Neural progenitor cell (in vitro differentiated cells): ENCODE data around the gene SLX4IP. TPM values are rescaled to one million over a fixed set of nuclear protein-coding genes. Genes with fewer than 3 reads are reported as not detected.

Source experiments
- DNase-seq: peaks from one replicate; pipeline ENCODE4 v3.0.0-alpha.2; 2016; ENCODE audit warnings: low spot score
- H2AFZ ChIP-seq: fragments of 200-600 bp; sonication (generic); replicated peaks from 2 replicates; pipeline ENCODE4 v1.6.1; 2016; ENCODE audit warnings: antibody characterized with exemption
- H3F3A ChIP-seq: fragments of 200-600 bp; sonication (generic); 2 replicates; pipeline ENCODE4 v1.6.1; 2016; ENCODE audit warnings: antibody characterized with exemption, low read depth
- H3K27ac ChIP-seq: fragments of 200-600 bp; sonication (generic); 2 replicates; pipeline ENCODE4 v1.5.1; 2016; ENCODE audit warnings: mild to moderate bottlenecking
- H3K27me3 ChIP-seq: fragments of 200-600 bp; sonication (generic); 2 replicates; pipeline ENCODE4 v1.6.1; 2016; ENCODE audit warnings: mild to moderate bottlenecking, moderate library complexity
- H3K36me3 ChIP-seq: fragments of 200-600 bp; sonication (generic); 2 replicates; pipeline ENCODE4 v1.5.1; 2016
- H3K4me1 ChIP-seq: fragments of 200-600 bp; sonication (generic); 2 replicates; pipeline ENCODE4 v1.6.1; 2016; ENCODE audit warnings: mixed run types
- H3K4me2 ChIP-seq: fragments of 200-600 bp; sonication (generic); 2 replicates; pipeline ENCODE4 v1.6.1; 2016
- H3K4me3 ChIP-seq: fragments of 200-600 bp; sonication (generic); 2 replicates; pipeline ENCODE4 v1.5.1; 2016
- H3K79me2 ChIP-seq: fragments of 200-600 bp; sonication (generic); 2 replicates; pipeline ENCODE4 v1.6.1; 2016; ENCODE audit warnings: low read depth
- H3K9ac ChIP-seq: fragments of 200-600 bp; sonication (generic); 2 replicates; pipeline ENCODE4 v1.6.1; 2016
- H3K9me3 ChIP-seq: fragments of 200-600 bp; sonication (generic); 2 replicates; pipeline ENCODE4 v1.5.1; 2016; ENCODE audit warnings: low read depth
- H4K20me1 ChIP-seq: fragments of 200-600 bp; sonication (generic); 2 replicates; pipeline ENCODE4 v1.6.1; 2016; ENCODE audit warnings: low read depth
- H3K27ac Mint-ChIP-seq: 3 replicates; pipeline ENCODE4 v1.8.0; 2021; ENCODE audit warnings: mixed read lengths
- H3K27me3 Mint-ChIP-seq: 2 replicates; pipeline ENCODE4 v1.8.0; 2022; ENCODE audit warnings: low read depth, mild to moderate bottlenecking, inconsistent platforms, moderate library complexity, mixed read lengths; ENCODE audit not compliant: insufficient read depth
- H3K36me3 Mint-ChIP-seq: 3 replicates; pipeline ENCODE4 v1.8.0; 2021; ENCODE audit warnings: mixed read lengths
- H3K4me1 Mint-ChIP-seq: 3 replicates; pipeline ENCODE4 v1.8.0; 2021; ENCODE audit warnings: mixed read lengths
- H3K4me3 Mint-ChIP-seq: 3 replicates; pipeline ENCODE4 v1.8.0; 2021; ENCODE audit warnings: mild to moderate bottlenecking, moderate library complexity, mixed read lengths
- H3K9me3 Mint-ChIP-seq: 3 replicates; pipeline ENCODE4 v1.8.0; 2020; ENCODE audit warnings: mixed read lengths
- CTCF ChIP-seq: fragments of 200-600 bp; sonication (generic); IDR thresholded peaks from 2 replicates; pipeline ENCODE4 v1.5.1; 2017; ENCODE audit warnings: antibody characterized with exemption, mild to moderate bottlenecking
- EZH2 ChIP-seq: fragments of 200-600 bp; sonication (generic); IDR thresholded peaks from 2 replicates; pipeline ENCODE4 v1.6.1; 2017; ENCODE audit warnings: antibody characterized with exemption, mild to moderate bottlenecking, moderate library complexity
- EZH2phosphoT487 ChIP-seq: fragments of 200-600 bp; sonication (generic); IDR thresholded peaks from 2 replicates; pipeline ENCODE4 v1.6.1; 2017; ENCODE audit warnings: antibody characterized with exemption
- total RNA-seq: library from RNA; depleted of rRNA; stranded (reverse); fragments of >200 nt; gene quantifications from 2 replicates; pipeline ENCODE4 v1.2.3, GENCODE V29; 2015; ENCODE audit warnings: low replicate concordance

SLX4IP gene
- total RNA-seq, 1 donor from 2014 or later = 9.5 TPM

GRCh38 chr20:10438217-10438616, 3.1 kb downstream of the SLX4IP start:
- H3K27ac ChIP-seq = no peak overlapping the region
- DNase-seq = no peak
- no peaks in the 10 kb centered on the region for H3K27me3 ChIP-seq
- peaks cover 60% of the 10 kb centered on the region for H3K79me2 ChIP-seq
- no peak overlapping the region for H3K9ac ChIP-seq
- H3K4me3 ChIP-seq = no peak overlapping the region
- Mint-ChIP-seq H3K27me3 (no peaks in the 10 kb centered on the region), H3K9me3 (no peaks in the 10 kb centered on the region), H3K36me3 (peaks cover under 1% of the 10 kb centered on the region), H3K4me3 (no peak overlapping the region), H3K4me1 (peaks cover 9% of the 10 kb centered on the region), H3K27ac (no peak overlapping the region)
- no peaks in the 10 kb centered on the region for H3K36me3 ChIP-seq
- H2AFZ ChIP-seq = no peak overlapping the region
- no peak overlapping the region for H3K4me2 ChIP-seq
- peaks cover 3% of the 10 kb centered on the region for H3F3A ChIP-seq
- H3K4me1 ChIP-seq = peaks cover 5% of the 10 kb centered on the region
- H4K20me1 ChIP-seq = no peaks in the 10 kb centered on the region
- TF ChIP-seq CTCF = no peak
- TF ChIP-seq EZH2phosphoT487 = no peak
- TF ChIP-seq EZH2 = no peak
- no peaks in the 10 kb centered on the region for H3K9me3 ChIP-seq

- Mint-ChIP-seq H3K9me3 (no peaks in the 10 kb centered on the region), H3K4me3 (no peak overlapping the region), H3K36me3 (no peaks in the 10 kb centered on the region), H3K4me1 (peaks cover 10% of the 10 kb centered on the region), H3K27me3 (peaks cover 2% of the 10 kb centered on the region), H3K27ac (no peak overlapping the region)
- Histone ChIP-seq H3K9me3 (no peaks in the 10 kb centered on the region), H4K20me1 (peaks cover 10% of the 10 kb centered on the region), H3K4me1 (peaks cover 10% of the 10 kb centered on the region), H3K79me2 (peaks cover 48% of the 10 kb centered on the region), H3F3A (peaks cover 10% of the 10 kb centered on the region), H3K4me3 (no peak overlapping the region), H2AFZ (no peak overlapping the region), H3K27me3 (no peaks in the 10 kb centered on the region), H3K36me3 (no peaks in the 10 kb centered on the region), H3K4me2 (no peak overlapping the region), H3K9ac (no peak overlapping the region), H3K27ac (no peak overlapping the region)
- no peak for DNase-seq
- TF ChIP-seq EZH2 = no peak
- no peak for TF ChIP-seq CTCF
- TF ChIP-seq EZH2phosphoT487 = no peak
These were observed 8.8 kb downstream of the SLX4IP start for GRCh38 chr20:10443936-10444335.

GRCh38 chr20:10445758-10446157, 10.7 kb downstream of the SLX4IP start:
- H3K4me2 ChIP-seq = no peak overlapping the region
- no peaks in the 10 kb centered on the region for H3K9me3 ChIP-seq
- no peak overlapping the region for H2AFZ ChIP-seq
- Mint-ChIP-seq H3K36me3 (no peaks in the 10 kb centered on the region), H3K4me3 (no peak overlapping the region), H3K27ac (no peak overlapping the region), H3K9me3 (no peaks in the 10 kb centered on the region), H3K4me1 (peaks cover 10% of the 10 kb centered on the region), H3K27me3 (peaks cover 2% of the 10 kb centered on the region)
- no peaks in the 10 kb centered on the region for H3K36me3 ChIP-seq
- peaks cover 42% of the 10 kb centered on the region for H3K79me2 ChIP-seq
- no peak overlapping the region for H3K4me3 ChIP-seq
- H3K27ac ChIP-seq = no peak overlapping the region
- DNase-seq = no peak
- no peak overlapping the region for H3K9ac ChIP-seq
- peaks cover 10% of the 10 kb centered on the region for H3K4me1 ChIP-seq
- no peaks in the 10 kb centered on the region for H3K27me3 ChIP-seq
- peaks cover 10% of the 10 kb centered on the region for H4K20me1 ChIP-seq
- TF ChIP-seq EZH2 (no peak), CTCF (no peak), EZH2phosphoT487 (no peak)
- H3F3A ChIP-seq = peaks cover 10% of the 10 kb centered on the region
